Muscle of arm (tissue), 14 donors: ENCODE data around the gene ESF1. TPM values are rescaled to one million over a fixed set of nuclear protein-coding genes. Genes with fewer than 3 reads are reported as not detected.
A peak's percentile ranks its signal among the peaks of the same experiment; 100 is the strongest.

Experiments used
- DNase-seq: peaks from one replicate; pipeline ENCODE4 v3.0.0-alpha.2; 2013
- long read RNA-seq, 11 donors: transcript quantifications; one replicate each; lab custom pipeline, GENCODE V29; 2026
- polyA plus RNA-seq, 12 donors: library from polyadenylated mRNA; unstranded; fragments of 120-200 nt; gene quantifications; one replicate each; pipeline ENCODE4 v1.2.1, GENCODE V29; 2013; ENCODE audit not compliant: insufficient read length in 12 of 12

The ESF1 gene
- polyA plus RNA-seq = 10 to 100 TPM in 11 of 12 donors, not detected in 1; 13.9 to 26.7 (median 18.3) TPM
- long read RNA-seq, donor 1, partial matches to known transcripts = 15 of 15 reads
- long read RNA-seq, donor 1, other reads (novel, unspliced or antisense) = 0 of 15 reads
- long read RNA-seq, donor 2, partial matches to known transcripts = 10 of 10 reads
- long read RNA-seq, donor 2, other reads (novel, unspliced or antisense) = 0 of 10 reads
- long read RNA-seq, donor 3, partial matches to known transcripts = 9 of 9 reads
- long read RNA-seq, donor 3, other reads (novel, unspliced or antisense) = 0 of 9 reads
- long read RNA-seq, donor 4 = 0 reads
- long read RNA-seq, donor 5, partial matches to known transcripts = 63 of 63 reads
- long read RNA-seq, donor 5, other reads (novel, unspliced or antisense) = 0 of 63 reads
- long read RNA-seq, donor 6, partial matches to known transcripts = 8 of 8 reads
- long read RNA-seq, donor 6, other reads (novel, unspliced or antisense) = 0 of 8 reads
- long read RNA-seq, donor 7 = 0 reads
- long read RNA-seq, donor 8, partial matches to known transcripts = 46 of 46 reads
- long read RNA-seq, donor 8, other reads (novel, unspliced or antisense) = 0 of 46 reads
- long read RNA-seq, donor 9 = 0 reads
- long read RNA-seq, donor 10, partial matches to known transcripts = 26 of 26 reads
- long read RNA-seq, donor 10, other reads (novel, unspliced or antisense) = 0 of 26 reads
- long read RNA-seq, donor 11, partial matches to known transcripts = 34 of 34 reads
- long read RNA-seq, donor 11, other reads (novel, unspliced or antisense) = 0 of 34 reads

- peak; percentile 95 for DNase-seq
These were observed at the start of gene ESF1, which contains the start of gene NDUFAF5 for GRCh38 chr20:13784893-13785715. Gene ESF1, minus strand, starts transcription at chr20:13784919. Its CDS starts 1,779 bp downstream, at chr20:13783140. Gene NDUFAF5, plus strand, starts transcription at chr20:13785028. Its CDS starts 41 bp downstream, at chr20:13785069.

GRCh38 chr20:13831476-13831875 lies 46.8 kb upstream of the ESF1 start:
- no peak for DNase-seq

- no peak for DNase-seq
These were observed 40.7 kb upstream of the ESF1 start for GRCh38 chr20:13825465-13825864.

GRCh38 chr20:13824459-13824858 lies 39.7 kb upstream of the ESF1 start:
- DNase-seq = no peak

GRCh38 chr20:13822459-13822858 lies 37.7 kb upstream of the ESF1 start:
- DNase-seq = no peak

- no peak for DNase-seq
These were observed 37.2 kb upstream of the ESF1 start for GRCh38 chr20:13821876-13822275.

- DNase-seq = peak; percentile 31
These were observed 35.3 kb upstream of the ESF1 start for GRCh38 chr20:13819885-13820645.

GRCh38 chr20:13817342-13817741 lies 32.6 kb upstream of the ESF1 start:
- DNase-seq = no peak

- no peak for DNase-seq
These were observed 32.0 kb upstream of the ESF1 start for GRCh38 chr20:13816757-13817156.

- no peak for DNase-seq
These were observed 30.0 kb upstream of the ESF1 start for GRCh38 chr20:13814672-13815071.

GRCh38 chr20:13813910-13814309 lies 29.2 kb upstream of the ESF1 start:
- no peak for DNase-seq

GRCh38 chr20:13810446-13810845 lies 25.7 kb upstream of the ESF1 start:
- no peak for DNase-seq

- DNase-seq = no peak
These were observed 25.1 kb upstream of the ESF1 start for GRCh38 chr20:13809855-13810254.

GRCh38 chr20:13809373-13809772 lies 24.7 kb upstream of the ESF1 start:
- no peak for DNase-seq

GRCh38 chr20:13800728-13801134 lies 16.0 kb upstream of the ESF1 start:
- DNase-seq = peak; percentile 64

- no peak for DNase-seq
These were observed 15.3 kb upstream of the ESF1 start for GRCh38 chr20:13799974-13800373.

GRCh38 chr20:13799040-13799439 lies 14.3 kb upstream of the ESF1 start:
- DNase-seq = no peak

- DNase-seq = no peak
These were observed 9.9 kb upstream of the ESF1 start for GRCh38 chr20:13794667-13795066.

- no peak for DNase-seq
These were observed 8.3 kb upstream of the ESF1 start for GRCh38 chr20:13793001-13793400.

- no peak for DNase-seq
These were observed 7.1 kb upstream of the ESF1 start for GRCh38 chr20:13791540-13792459.
